ENCODE data around the gene ANKRD6. TPM values are rescaled to one million over a fixed set of nuclear protein-coding genes. Genes with fewer than 3 reads are reported as not detected.

The ANKRD6 gene
- total RNA-seq, 1 donor from 2014 or later = 4.2 TPM

DNA sequence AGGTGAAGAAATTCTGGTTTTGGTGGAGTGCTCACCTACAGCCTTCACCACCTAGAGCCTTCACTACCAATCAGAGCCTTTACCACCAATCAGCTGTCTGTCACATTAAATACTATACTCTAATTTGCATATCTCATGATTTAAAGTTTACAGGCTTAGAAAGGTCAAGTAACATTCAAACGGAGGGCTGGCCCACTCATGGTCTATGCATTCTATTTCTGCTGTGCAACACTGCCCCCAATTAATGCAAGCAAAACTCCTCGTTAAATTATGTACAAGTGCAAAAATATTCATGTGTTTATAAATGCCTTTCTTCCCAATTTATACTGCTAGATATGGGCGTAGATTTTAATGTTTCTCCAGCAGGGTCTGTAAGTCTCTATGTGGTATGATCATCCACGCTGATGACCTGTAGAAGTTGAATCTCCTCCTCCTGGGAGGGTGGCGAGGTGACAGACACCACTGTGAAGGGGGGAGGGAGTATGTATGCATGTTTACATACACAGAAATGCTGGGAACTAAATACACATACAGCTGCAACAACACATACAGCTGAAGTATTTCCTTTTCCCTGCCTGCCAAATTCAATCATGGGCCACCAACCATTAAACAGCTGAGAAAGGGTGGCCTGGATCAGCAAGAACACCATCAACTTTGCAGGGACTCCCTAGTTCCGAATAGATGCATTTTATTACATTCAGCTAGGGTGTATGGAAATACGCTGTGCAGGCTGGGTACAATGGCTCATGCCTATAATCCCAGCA is 34.0 kb upstream of the ANKRD6 start:
- Histone ChIP-seq H3K4me1 (ENCODE audit: control insufficient read depth in 3 of 3, insufficient read depth in 3 of 3, low read length in 3 of 3) (peaks cover 10 to 31% (median 19%) of the 10 kb centered on the region in 3 donors), H3K9me3 (ENCODE audit: control insufficient read depth in 3 of 3, low read length in 3 of 3) (no peaks in the 10 kb centered on the region), H3K27me3 (ENCODE audit: control insufficient read depth in 3 of 3, insufficient read depth in 3 of 3, low read length in 3 of 3) (no peaks in the 10 kb centered on the region), H3K4me3 (ENCODE audit: low read length in 3 of 3) (no peak overlapping the region), H3K27ac (ENCODE audit: low read depth, low read length) (no peak overlapping the region), H3K36me3 (ENCODE audit: control insufficient read depth in 3 of 3, insufficient read depth in 3 of 3, low read length in 3 of 3) (no peaks in the 10 kb centered on the region), H3K9ac (ENCODE audit: low read depth in 1 of 3, low read length in 3 of 3) (no peak overlapping the region)

DNA sequence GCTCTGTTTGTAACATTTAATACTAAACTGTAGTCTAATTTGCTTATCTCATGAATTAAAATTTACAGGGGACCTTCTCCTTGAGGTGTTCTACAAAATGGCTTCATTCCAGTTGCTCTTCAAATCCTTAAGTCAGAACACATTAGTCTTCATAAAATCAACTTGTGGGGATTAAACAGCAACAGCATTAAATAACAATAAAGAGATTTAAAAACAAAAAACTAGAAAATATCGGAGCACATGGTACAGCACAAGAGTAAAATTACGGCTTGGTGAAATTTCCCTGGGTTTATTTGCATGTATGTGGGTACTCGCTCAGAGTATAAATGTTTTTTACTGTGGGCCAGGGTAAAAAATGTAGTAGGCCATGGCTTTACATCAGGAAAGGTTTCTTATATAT is 32.9 kb upstream of the ANKRD6 start:
- Histone ChIP-seq H3K36me3 (ENCODE audit: control insufficient read depth in 3 of 3, insufficient read depth in 3 of 3, low read length in 3 of 3) (no peaks in the 10 kb centered on the region), H3K4me3 (ENCODE audit: low read length in 3 of 3) (no peak overlapping the region), H3K4me1 (ENCODE audit: control insufficient read depth in 3 of 3, insufficient read depth in 3 of 3, low read length in 3 of 3) (peaks cover 16 to 34% (median 23%) of the 10 kb centered on the region in 3 donors), H3K27me3 (ENCODE audit: control insufficient read depth in 3 of 3, insufficient read depth in 3 of 3, low read length in 3 of 3) (no peaks in the 10 kb centered on the region), H3K9me3 (ENCODE audit: control insufficient read depth in 3 of 3, low read length in 3 of 3) (no peaks in the 10 kb centered on the region), H3K27ac (ENCODE audit: low read depth, low read length) (no peak overlapping the region), H3K9ac (ENCODE audit: low read depth in 1 of 3, low read length in 3 of 3) (no peak overlapping the region)

DNA sequence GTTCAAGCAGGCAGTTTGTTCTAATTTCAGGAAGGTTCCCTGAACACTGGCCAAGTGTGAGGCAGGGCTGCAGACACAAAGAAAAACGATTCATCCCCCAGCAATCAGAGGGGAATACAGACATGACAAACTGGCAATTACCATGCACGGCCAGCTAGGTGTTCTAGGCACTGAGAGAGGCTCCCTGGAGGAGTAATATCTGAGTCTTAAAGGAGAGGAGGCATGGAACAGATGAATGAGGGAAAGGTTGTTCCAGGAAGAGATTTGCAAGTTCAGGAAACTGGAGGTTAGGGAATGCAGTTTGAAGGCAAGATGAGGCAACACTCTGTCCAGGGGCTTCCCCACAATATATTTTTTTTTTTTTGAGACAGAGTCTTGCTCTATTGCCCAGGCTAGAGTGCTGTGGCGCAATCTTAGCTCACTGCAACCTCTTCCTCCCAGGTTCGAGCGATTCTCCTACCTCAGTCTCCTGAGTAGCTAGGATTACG is 32.0 kb upstream of the ANKRD6 start:
- Histone ChIP-seq H3K9ac (ENCODE audit: low read depth in 1 of 3, low read length in 3 of 3) (no peak overlapping the region), H3K4me1 (ENCODE audit: control insufficient read depth in 3 of 3, insufficient read depth in 3 of 3, low read length in 3 of 3) (peaks cover 23 to 37% (median 26%) of the 10 kb centered on the region in 3 donors), H3K36me3 (ENCODE audit: control insufficient read depth in 3 of 3, insufficient read depth in 3 of 3, low read length in 3 of 3) (no peaks in the 10 kb centered on the region), H3K27ac (ENCODE audit: low read depth, low read length) (no peak overlapping the region), H3K9me3 (ENCODE audit: control insufficient read depth in 3 of 3, low read length in 3 of 3) (no peaks in the 10 kb centered on the region), H3K27me3 (ENCODE audit: control insufficient read depth in 3 of 3, insufficient read depth in 3 of 3, low read length in 3 of 3) (no peaks in the 10 kb centered on the region), H3K4me3 (ENCODE audit: low read length in 3 of 3) (no peak overlapping the region)

DNA sequence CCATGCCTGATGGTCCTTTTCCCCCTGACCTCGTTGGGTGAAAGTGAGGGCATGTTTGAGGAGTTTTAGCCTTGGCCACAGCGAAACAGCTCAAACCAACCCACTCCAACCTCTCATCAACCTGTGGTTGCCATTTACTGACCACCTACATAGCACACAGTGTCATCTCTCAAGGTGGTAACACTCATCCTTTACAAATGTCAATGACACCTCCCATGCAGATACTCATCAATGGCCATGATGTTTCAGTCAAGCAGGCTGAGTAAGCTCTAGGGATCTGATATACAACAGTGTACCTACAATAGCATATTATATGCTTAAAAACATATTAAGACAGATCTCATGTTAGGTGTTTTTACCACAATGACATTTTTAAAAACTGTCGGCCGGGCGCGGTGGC is 30.2 kb upstream of the ANKRD6 start:
- no peaks in the 10 kb centered on the region for H3K36me3 ChIP-seq (ENCODE audit: control insufficient read depth in 3 of 3, insufficient read depth in 3 of 3, low read length in 3 of 3)
- peak overlapping the region; percentile 40 for H3K27ac ChIP-seq (ENCODE audit: low read depth, low read length)
- H3K4me3 ChIP-seq (ENCODE audit: low read length in 3 of 3) = no peak overlapping the region
- H3K9ac ChIP-seq (ENCODE audit: low read depth in 1 of 3, low read length in 3 of 3) = no peak overlapping the region
- H3K27me3 ChIP-seq (ENCODE audit: control insufficient read depth in 3 of 3, insufficient read depth in 3 of 3, low read length in 3 of 3) = no peaks in the 10 kb centered on the region
- peaks cover 36 to 52% (median 37%) of the 10 kb centered on the region in 3 donors for H3K4me1 ChIP-seq (ENCODE audit: control insufficient read depth in 3 of 3, insufficient read depth in 3 of 3, low read length in 3 of 3)
- H3K9me3 ChIP-seq (ENCODE audit: control insufficient read depth in 3 of 3, low read length in 3 of 3) = no peaks in the 10 kb centered on the region

DNA sequence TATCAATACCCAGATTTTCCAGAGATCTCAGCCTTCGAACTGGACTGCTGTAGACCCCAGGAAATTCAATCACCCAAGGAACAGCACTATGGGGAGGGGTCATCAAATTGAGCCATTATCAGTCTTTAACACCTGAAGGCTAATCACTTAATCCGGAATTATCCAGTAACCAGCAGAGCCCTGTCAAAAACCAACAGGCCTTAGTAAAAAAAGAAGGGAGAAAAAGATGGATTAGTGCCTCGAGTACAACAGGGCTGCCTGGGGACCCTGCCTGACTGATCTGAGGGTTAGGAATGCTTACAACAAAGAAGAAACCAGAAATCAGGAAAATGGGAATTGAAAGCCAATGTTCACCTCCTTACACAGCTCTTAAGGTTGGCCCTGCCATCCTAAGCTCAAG is 28.4 kb upstream of the ANKRD6 start:
- Histone ChIP-seq H3K9ac (ENCODE audit: low read depth in 1 of 3, low read length in 3 of 3) (no peak overlapping the region), H3K27ac (ENCODE audit: low read depth, low read length) (peak overlapping the region; percentile 1), H3K36me3 (ENCODE audit: control insufficient read depth in 3 of 3, insufficient read depth in 3 of 3, low read length in 3 of 3) (no peaks in the 10 kb centered on the region), H3K9me3 (ENCODE audit: control insufficient read depth in 3 of 3, low read length in 3 of 3) (no peaks in the 10 kb centered on the region), H3K4me3 (ENCODE audit: low read length in 3 of 3) (no peak overlapping the region), H3K27me3 (ENCODE audit: control insufficient read depth in 3 of 3, insufficient read depth in 3 of 3, low read length in 3 of 3) (no peaks in the 10 kb centered on the region), H3K4me1 (ENCODE audit: control insufficient read depth in 3 of 3, insufficient read depth in 3 of 3, low read length in 3 of 3) (peaks cover 41 to 66% (median 42%) of the 10 kb centered on the region in 3 donors)

DNA sequence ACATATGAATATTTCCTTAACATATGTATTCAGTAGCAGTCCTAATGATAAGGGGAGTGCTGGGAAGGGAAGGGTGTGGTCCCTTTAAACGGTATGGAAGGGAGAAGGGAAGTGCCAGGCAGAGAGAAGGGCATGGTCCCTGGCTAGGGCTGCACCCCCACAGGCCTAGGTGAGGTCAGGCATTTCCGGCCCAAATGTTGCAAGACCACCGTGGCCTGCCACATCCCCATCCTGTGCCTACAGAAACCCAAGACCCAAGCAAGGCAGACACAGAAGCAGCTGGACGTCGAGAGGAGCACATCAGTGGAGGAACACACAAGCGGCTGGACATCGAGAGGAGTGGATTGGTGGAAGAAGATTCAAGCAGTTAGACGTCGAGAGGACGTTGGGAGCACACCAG is 26.8 kb upstream of the ANKRD6 start:
- Histone ChIP-seq H3K27ac (ENCODE audit: low read depth, low read length) (peak overlapping the region; percentile 42), H3K4me1 (ENCODE audit: control insufficient read depth in 3 of 3, insufficient read depth in 3 of 3, low read length in 3 of 3) (peaks cover 43 to 57% (median 47%) of the 10 kb centered on the region in 3 donors), H3K9ac (ENCODE audit: low read depth in 1 of 3, low read length in 3 of 3) (peak overlapping the region in 2 of 3 donors; percentile 7 to 46), H3K9me3 (ENCODE audit: control insufficient read depth in 3 of 3, low read length in 3 of 3) (no peaks in the 10 kb centered on the region), H3K27me3 (ENCODE audit: control insufficient read depth in 3 of 3, insufficient read depth in 3 of 3, low read length in 3 of 3) (no peaks in the 10 kb centered on the region), H3K36me3 (ENCODE audit: control insufficient read depth in 3 of 3, insufficient read depth in 3 of 3, low read length in 3 of 3) (no peaks in the 10 kb centered on the region), H3K4me3 (ENCODE audit: low read length in 3 of 3) (peak overlapping the region; percentile 2 to 57 (median 37))

DNA sequence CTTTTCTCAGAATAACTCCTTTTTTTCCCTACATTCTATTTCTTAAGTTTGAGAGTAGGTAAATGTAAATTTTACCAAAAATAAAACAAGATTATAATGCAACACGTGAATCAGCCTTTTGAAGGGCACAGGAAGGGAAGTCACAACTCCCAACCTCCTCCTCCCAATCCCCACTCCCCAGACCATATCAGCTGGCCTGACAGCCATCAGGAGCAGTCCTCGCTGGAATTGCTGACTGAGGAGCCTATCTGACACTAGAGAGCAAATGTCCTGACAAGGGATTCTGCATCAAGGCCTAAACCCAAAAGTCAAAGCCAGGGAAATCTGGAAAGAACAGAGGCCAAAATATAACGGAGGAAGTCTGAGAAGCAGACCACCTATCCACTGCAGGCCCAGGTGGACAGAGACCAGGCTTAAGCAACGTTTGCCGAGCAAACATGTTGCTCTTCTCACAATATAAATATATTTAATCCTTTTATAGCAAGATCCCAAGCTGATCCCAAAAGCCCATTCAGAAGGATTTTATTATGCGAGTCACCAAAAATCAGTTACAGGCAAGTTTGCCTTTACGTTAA is 23.4 kb upstream of the ANKRD6 start:
- Histone ChIP-seq H3K4me1 (ENCODE audit: control insufficient read depth in 3 of 3, insufficient read depth in 3 of 3, low read length in 3 of 3) (peaks cover 35 to 53% (median 43%) of the 10 kb centered on the region in 3 donors), H3K4me3 (ENCODE audit: low read length in 3 of 3) (peak overlapping the region; percentile 83 to 87 (median 85))

DNA sequence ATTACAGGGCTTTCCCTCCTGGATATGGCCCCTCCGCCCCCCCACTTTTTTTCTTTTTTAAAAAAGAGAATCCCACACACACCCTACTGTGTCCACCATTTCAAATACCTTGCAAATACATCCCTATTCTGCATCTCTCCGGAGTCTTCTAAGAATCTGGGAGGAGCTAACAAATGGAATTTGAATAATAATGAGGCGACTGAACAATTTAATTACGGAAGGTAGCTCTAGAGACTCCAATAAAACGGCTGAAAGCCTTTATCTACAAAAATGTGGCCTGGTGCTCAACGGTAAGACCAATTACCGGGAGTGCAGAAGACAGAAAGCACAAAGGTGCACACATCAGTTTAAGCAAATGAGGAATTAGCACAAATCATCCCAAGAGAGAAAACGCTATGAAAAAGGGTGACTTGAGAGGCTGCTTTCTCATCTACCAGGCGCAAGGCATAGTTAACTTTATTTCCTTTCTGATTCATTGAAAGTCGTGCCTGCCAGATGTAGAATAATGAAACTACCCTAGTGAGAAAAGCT is 22.7 kb upstream of the ANKRD6 start:
- Histone ChIP-seq H3K9me3 (ENCODE audit: control insufficient read depth in 3 of 3, low read length in 3 of 3) (no peaks in the 10 kb centered on the region), H3K4me3 (ENCODE audit: low read length in 3 of 3) (peak overlapping the region; percentile 83 to 87 (median 85)), H3K27ac (ENCODE audit: low read depth, low read length) (peak overlapping the region; percentile 99), H3K9ac (ENCODE audit: low read depth in 1 of 3, low read length in 3 of 3) (peak overlapping the region; percentile 93 to 96 (median 94)), H3K27me3 (ENCODE audit: control insufficient read depth in 3 of 3, insufficient read depth in 3 of 3, low read length in 3 of 3) (no peaks in the 10 kb centered on the region), H3K36me3 (ENCODE audit: control insufficient read depth in 3 of 3, insufficient read depth in 3 of 3, low read length in 3 of 3) (no peaks in the 10 kb centered on the region), H3K4me1 (ENCODE audit: control insufficient read depth in 3 of 3, insufficient read depth in 3 of 3, low read length in 3 of 3) (peaks cover 33 to 51% (median 42%) of the 10 kb centered on the region in 3 donors)

More for the DNA sequence above, 23.4 kb upstream of the ANKRD6 start:
- H3K27me3 ChIP-seq (ENCODE audit: control insufficient read depth in 3 of 3, insufficient read depth in 3 of 3, low read length in 3 of 3) = no peaks in the 10 kb centered on the region
- peak overlapping the region; percentile 68 to 96 (median 93) for H3K9ac ChIP-seq (ENCODE audit: low read depth in 1 of 3, low read length in 3 of 3)
- no peaks in the 10 kb centered on the region for H3K9me3 ChIP-seq (ENCODE audit: control insufficient read depth in 3 of 3, low read length in 3 of 3)
- peak overlapping the region; percentile 99 for H3K27ac ChIP-seq (ENCODE audit: low read depth, low read length)
- H3K36me3 ChIP-seq (ENCODE audit: control insufficient read depth in 3 of 3, insufficient read depth in 3 of 3, low read length in 3 of 3) = no peaks in the 10 kb centered on the region

DNA sequence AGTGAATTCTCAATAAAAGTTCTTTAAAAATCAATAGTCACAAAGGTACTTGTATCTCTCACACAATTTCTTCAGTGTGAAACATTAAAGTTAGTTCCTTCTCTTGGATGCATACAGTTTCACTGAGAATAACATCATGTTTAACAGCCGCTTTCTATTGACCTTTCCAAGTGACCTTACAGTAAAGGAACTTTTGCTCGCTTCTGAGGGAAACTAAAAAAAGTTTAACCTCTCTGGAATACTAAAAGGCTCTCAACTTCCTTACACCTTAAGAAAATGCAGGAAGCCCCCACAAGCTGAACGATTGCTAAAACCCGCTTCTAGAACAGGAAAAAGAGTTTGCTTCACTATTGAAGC is 22.2 kb upstream of the ANKRD6 start:
- Histone ChIP-seq H3K4me3 (ENCODE audit: low read length in 3 of 3) (peak overlapping the region; percentile 83 to 87 (median 85)), H3K27me3 (ENCODE audit: control insufficient read depth in 3 of 3, insufficient read depth in 3 of 3, low read length in 3 of 3) (no peaks in the 10 kb centered on the region), H3K9me3 (ENCODE audit: control insufficient read depth in 3 of 3, low read length in 3 of 3) (no peaks in the 10 kb centered on the region), H3K27ac (ENCODE audit: low read depth, low read length) (peak overlapping the region; percentile 99), H3K36me3 (ENCODE audit: control insufficient read depth in 3 of 3, insufficient read depth in 3 of 3, low read length in 3 of 3) (no peaks in the 10 kb centered on the region), H3K4me1 (ENCODE audit: control insufficient read depth in 3 of 3, insufficient read depth in 3 of 3, low read length in 3 of 3) (peaks cover 31 to 48% (median 37%) of the 10 kb centered on the region in 3 donors), H3K9ac (ENCODE audit: low read depth in 1 of 3, low read length in 3 of 3) (peak overlapping the region; percentile 93 to 96 (median 94))
